Hepatocyte (in vitro differentiated cells): Measurements from ENCODE around the gene TBX15. TPM values are rescaled to one million over a fixed set of nuclear protein-coding genes. Genes with fewer than 3 reads are reported as not detected.

Source experiments
- DNase-seq: peaks from one replicate; pipeline ENCODE4 v3.0.0-alpha.2; 2016; ENCODE audit warnings: low spot score
- H2AFZ ChIP-seq: fragments of 200-600 bp; sonication (generic); 2 replicates; pipeline ENCODE4 v1.6.0; 2016; ENCODE audit warnings: antibody characterized with exemption, mild to moderate bottlenecking
- H3K27ac ChIP-seq: fragments of 200-600 bp; sonication (generic); 2 replicates; pipeline ENCODE4 v1.5.1; 2016; ENCODE audit warnings: mild to moderate bottlenecking
- H3K27me3 ChIP-seq: fragments of 200-600 bp; sonication (generic); 2 replicates; pipeline ENCODE4 v1.6.1; 2016
- H3K36me3 ChIP-seq: fragments of 200-600 bp; sonication (generic); replicated peaks from 2 replicates; pipeline ENCODE4 v1.5.1; 2016; ENCODE audit warnings: low read depth; ENCODE audit not compliant: insufficient read depth
- H3K4me1 ChIP-seq: fragments of 200-600 bp; sonication (generic); 2 replicates; pipeline ENCODE4 v1.5.1; 2016; ENCODE audit warnings: mild to moderate bottlenecking, moderate library complexity; ENCODE audit not compliant: insufficient read depth
- H3K4me2 ChIP-seq: fragments of 200-600 bp; sonication (generic); 2 replicates; pipeline ENCODE4 v1.6.0; 2016
- H3K4me3 ChIP-seq: fragments of 200-600 bp; sonication (generic); 2 replicates; pipeline ENCODE4 v1.5.1; 2016; ENCODE audit warnings: mild to moderate bottlenecking
- H3K79me2 ChIP-seq: fragments of 200-600 bp; sonication (generic); 2 replicates; pipeline ENCODE4 v1.6.0; 2017; ENCODE audit warnings: mild to moderate bottlenecking
- H3K9me2 ChIP-seq: fragments of 200-600 bp; sonication (generic); replicated peaks from 2 replicates; pipeline ENCODE4 v1.6.0; 2017; ENCODE audit warnings: mild to moderate bottlenecking; ENCODE audit not compliant: insufficient read depth
- H3K9me3 ChIP-seq: fragments of 200-600 bp; sonication (generic); 2 replicates; pipeline ENCODE4 v1.5.1; 2016; ENCODE audit warnings: low read depth, mild to moderate bottlenecking
- H4K20me1 ChIP-seq: fragments of 200-600 bp; sonication (generic); 2 replicates; pipeline ENCODE4 v1.6.0; 2016; ENCODE audit warnings: mild to moderate bottlenecking; ENCODE audit not compliant: insufficient read depth, poor library complexity, severe bottlenecking
- EZH2 ChIP-seq: fragments of 200-600 bp; sonication (generic); IDR thresholded peaks from 2 replicates; pipeline ENCODE4 v1.6.1; 2016; ENCODE audit warnings: antibody characterized with exemption, mild to moderate bottlenecking, borderline replicate concordance
- EZH2phosphoT487 ChIP-seq: fragments of 200-600 bp; sonication (generic); IDR thresholded peaks from one replicate; pipeline ENCODE4 v1.6.1; 2018; ENCODE audit warnings: antibody characterized with exemption, mild to moderate bottlenecking, low read depth, moderate library complexity; ENCODE audit not compliant: unreplicated experiment, severe bottlenecking
- WGBS: methylation state at CpG from one replicate; pipeline ENCODE4 v1.1.6; 2016; ENCODE audit warnings: low lambda C conversion rate; ENCODE audit errors: missing lambda C conversion rate; 5-methylcytosine and 5-hydroxymethylcytosine counted together
- polyA plus RNA-seq: library from polyadenylated mRNA; unstranded; fragments of >200 nt; fragmentation: Nextera tagmentation; extraction: Ambion mirVana; gene quantifications from 2 replicates; pipeline ENCODE4 v1.2.1, GENCODE V29; 2016
- total RNA-seq: library from RNA; depleted of rRNA; stranded (reverse); fragments of >200 nt; gene quantifications from 2 replicates; pipeline ENCODE4 v1.2.3, GENCODE V29; 2014
- TF ChIP-seq, protein P1 (sequence below): fragments of 200-600 bp; sonication (generic); IDR thresholded peaks from 2 replicates; pipeline ENCODE4 v1.5.1; 2016; ENCODE audit warnings: antibody characterized with exemption, mild to moderate bottlenecking; ENCODE audit not compliant: poor library complexity

Gene TBX15
- total and polyA plus RNA-seq, 2 experiments from 2014 or later = 1.6 to 3.8 TPM

- Histone ChIP-seq H3K4me1 (no peaks in the 10 kb centered on the region), H3K36me3 (no peaks in the 10 kb centered on the region), H3K27me3 (no peaks in the 10 kb centered on the region), H3K4me2 (no peak overlapping the region), H3K79me2 (no peaks in the 10 kb centered on the region), H4K20me1 (no peaks in the 10 kb centered on the region), H3K4me3 (no peak overlapping the region), H2AFZ (no peak overlapping the region), H3K9me2 (no peaks in the 10 kb centered on the region), H3K9me3 (no peaks in the 10 kb centered on the region), H3K27ac (no peak overlapping the region)
- DNase-seq = no peak
- TF ChIP-seq EZH2 (no peak), EZH2phosphoT487 (no peak)
- TF ChIP-seq, protein P1, sequence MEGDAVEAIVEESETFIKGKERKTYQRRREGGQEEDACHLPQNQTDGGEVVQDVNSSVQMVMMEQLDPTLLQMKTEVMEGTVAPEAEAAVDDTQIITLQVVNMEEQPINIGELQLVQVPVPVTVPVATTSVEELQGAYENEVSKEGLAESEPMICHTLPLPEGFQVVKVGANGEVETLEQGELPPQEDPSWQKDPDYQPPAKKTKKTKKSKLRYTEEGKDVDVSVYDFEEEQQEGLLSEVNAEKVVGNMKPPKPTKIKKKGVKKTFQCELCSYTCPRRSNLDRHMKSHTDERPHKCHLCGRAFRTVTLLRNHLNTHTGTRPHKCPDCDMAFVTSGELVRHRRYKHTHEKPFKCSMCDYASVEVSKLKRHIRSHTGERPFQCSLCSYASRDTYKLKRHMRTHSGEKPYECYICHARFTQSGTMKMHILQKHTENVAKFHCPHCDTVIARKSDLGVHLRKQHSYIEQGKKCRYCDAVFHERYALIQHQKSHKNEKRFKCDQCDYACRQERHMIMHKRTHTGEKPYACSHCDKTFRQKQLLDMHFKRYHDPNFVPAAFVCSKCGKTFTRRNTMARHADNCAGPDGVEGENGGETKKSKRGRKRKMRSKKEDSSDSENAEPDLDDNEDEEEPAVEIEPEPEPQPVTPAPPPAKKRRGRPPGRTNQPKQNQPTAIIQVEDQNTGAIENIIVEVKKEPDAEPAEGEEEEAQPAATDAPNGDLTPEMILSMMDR = no peak
These were observed 126.9 kb downstream of the TBX15 start for GRCh38 chr1:118861216-118861615.

- 79% methylated on average over 3 of the region's 3 CpGs for WGBS
- H3K4me1 ChIP-seq = no peaks in the 10 kb centered on the region
- H3K9me2 ChIP-seq = no peaks in the 10 kb centered on the region
- H4K20me1 ChIP-seq = no peaks in the 10 kb centered on the region
- no peak for TF ChIP-seq EZH2
- TF ChIP-seq, protein P1 = no peak
- no peaks in the 10 kb centered on the region for H3K79me2 ChIP-seq
- H3K27ac ChIP-seq = no peak overlapping the region
- H3K4me2 ChIP-seq = no peak overlapping the region
- H3K36me3 ChIP-seq = no peaks in the 10 kb centered on the region
- H3K27me3 ChIP-seq = no peaks in the 10 kb centered on the region
- no peak overlapping the region for H2AFZ ChIP-seq
- H3K9me3 ChIP-seq = no peaks in the 10 kb centered on the region
- H3K4me3 ChIP-seq = no peak overlapping the region
- DNase-seq = no peak
These were observed 128.1 kb downstream of the TBX15 start for GRCh38 chr1:118859999-118860398.

GRCh38 chr1:118846443-118846842 is 141.7 kb downstream of the TBX15 start:
- H3K4me2 ChIP-seq = no peak overlapping the region
- H2AFZ ChIP-seq = no peak overlapping the region
- no peak overlapping the region for H3K27ac ChIP-seq
- H3K79me2 ChIP-seq = no peaks in the 10 kb centered on the region
- H4K20me1 ChIP-seq = no peaks in the 10 kb centered on the region
- H3K4me3 ChIP-seq = no peak overlapping the region
- H3K27me3 ChIP-seq = no peaks in the 10 kb centered on the region
- no peak for DNase-seq
- H3K9me3 ChIP-seq = no peaks in the 10 kb centered on the region
- WGBS = 84% methylated on average over 2 of the region's 2 CpGs
- no peaks in the 10 kb centered on the region for H3K4me1 ChIP-seq
- TF ChIP-seq EZH2phosphoT487 (no peak), EZH2 (no peak)
- TF ChIP-seq, protein P1 = no peak
- H3K9me2 ChIP-seq = no peaks in the 10 kb centered on the region
- H3K36me3 ChIP-seq = no peaks in the 10 kb centered on the region

DNA sequence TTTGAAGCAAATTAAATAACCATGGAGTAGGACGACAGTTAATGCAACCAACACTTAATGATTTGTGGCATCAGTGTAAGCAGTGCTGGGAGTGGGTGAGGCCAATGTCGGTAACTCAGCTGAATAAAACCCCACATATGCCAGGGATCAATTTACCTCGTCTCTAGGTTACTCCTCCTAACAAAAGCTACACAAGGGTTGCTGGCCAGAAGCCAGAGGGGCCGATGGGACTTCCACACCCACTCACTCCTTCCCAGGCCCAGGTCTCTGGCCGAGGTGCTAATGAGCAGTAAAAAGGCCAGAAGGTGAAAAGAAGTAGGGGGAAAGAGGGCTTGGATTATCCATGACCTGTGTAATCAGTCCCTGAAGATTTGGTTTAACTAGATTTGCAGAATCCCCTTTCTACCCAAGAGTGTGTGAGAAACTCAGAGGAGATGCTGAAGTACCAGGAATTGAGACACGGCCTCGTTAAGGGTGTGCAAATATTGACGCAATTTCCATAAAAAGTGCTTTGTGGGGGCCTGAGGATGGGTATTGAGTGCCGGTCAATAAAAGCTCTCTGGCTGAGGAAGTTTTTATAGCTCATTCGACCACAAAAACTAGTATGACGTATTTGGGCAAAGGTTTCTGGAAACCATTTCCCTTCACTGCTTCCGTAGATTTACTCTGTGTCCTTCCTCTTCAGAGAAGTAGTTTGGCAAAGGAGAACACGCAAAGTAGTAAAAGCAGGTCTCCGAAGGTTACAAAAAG is 145.5 kb downstream of the TBX15 start:
- Histone ChIP-seq H3K4me1 (no peaks in the 10 kb centered on the region), H2AFZ (no peak overlapping the region), H3K27me3 (no peaks in the 10 kb centered on the region), H3K9me2 (no peaks in the 10 kb centered on the region), H3K36me3 (no peaks in the 10 kb centered on the region), H4K20me1 (no peaks in the 10 kb centered on the region), H3K9me3 (no peaks in the 10 kb centered on the region), H3K79me2 (no peaks in the 10 kb centered on the region), H3K4me3 (no peak overlapping the region), H3K27ac (peak overlapping the region; percentile 68), H3K4me2 (no peak overlapping the region)
- TF ChIP-seq, protein P1 = no peak
- TF ChIP-seq EZH2phosphoT487 (no peak), EZH2 (no peak)
- 58% methylated on average over 14 of the region's 14 CpGs for WGBS
- DNase-seq = peak; percentile 35
